Left lung (tissue), 8 donors: ENCODE measurements around the gene ZNF33A. TPM values are rescaled to one million over a fixed set of nuclear protein-coding genes. Genes with fewer than 3 reads are reported as not detected.

ENCODE experiments used
- polyA plus RNA-seq, 6 donors: library from polyadenylated mRNA; unstranded; fragments of 120-200 nt; gene quantifications; one replicate each; pipeline ENCODE4 v1.2.1, GENCODE V29; 2013; ENCODE audit not compliant: insufficient read length in 6 of 6
- total RNA-seq, 2 donors: library from RNA; stranded (reverse); fragmentation: NEBNext Ultra II Directional; extraction: Animal tissue kit (Norgen Biotek cat#: 25700); gene quantifications; one replicate each; pipeline ENCODE4 v1.2.1, GENCODE V29; 2021
- donor health status: DM: no; HTN: yes; CAD: no.
- donor health status: DM: no; HTN: no; CAD: no.

The ZNF33A gene
- total and polyA plus RNA-seq, 8 donors: 25.8 to 43.1 (median 39.4) TPM

Other genes starting within 250 kb of the ZNF33A start
- 10 to 100 TPM; 12.0 to 14.3 TPM for gene ZNF248, start 153.1 kb upstream of the ZNF33A start, total RNA-seq
- 10 to 100 TPM; 31.0 to 45.2 (median 40.7) TPM for gene ZNF248, start 153.1 kb upstream of the ZNF33A start, polyA plus RNA-seq
- 10 to 100 TPM in 1 of 2 donors, 1 to 10 TPM in 1; 8.7 to 11.5 TPM for gene ZNF25, start 34.0 kb upstream of the ZNF33A start, total RNA-seq
- gene ZNF25, start 34.0 kb upstream of the ZNF33A start, polyA plus RNA-seq: 10 to 100 TPM; 14.5 to 19.4 (median 16.4) TPM
- gene ZNF37A, start 83.7 kb downstream of the ZNF33A start, total RNA-seq: 10 to 100 TPM; 14.8 to 16.4 TPM
- gene ZNF37A, start 83.7 kb downstream of the ZNF33A start, polyA plus RNA-seq: 10 to 100 TPM; 16.7 to 24.0 (median 19.4) TPM